Measurements from ENCODE around the gene PCDH9. TPM values are rescaled to one million over a fixed set of nuclear protein-coding genes. Genes with fewer than 3 reads are reported as not detected.

Gene PCDH9
- polyA plus RNA-seq, 3 donors: 13.4 to 16.0 (median 15.1) TPM

- DNase-seq (ENCODE audit: low read depth in 3 of 3, low spot score in 2 of 3): no peak
Measured at GRCh38 chr13:66508153-66508909, 721.8 kb downstream of the PCDH9 start.

DNA sequence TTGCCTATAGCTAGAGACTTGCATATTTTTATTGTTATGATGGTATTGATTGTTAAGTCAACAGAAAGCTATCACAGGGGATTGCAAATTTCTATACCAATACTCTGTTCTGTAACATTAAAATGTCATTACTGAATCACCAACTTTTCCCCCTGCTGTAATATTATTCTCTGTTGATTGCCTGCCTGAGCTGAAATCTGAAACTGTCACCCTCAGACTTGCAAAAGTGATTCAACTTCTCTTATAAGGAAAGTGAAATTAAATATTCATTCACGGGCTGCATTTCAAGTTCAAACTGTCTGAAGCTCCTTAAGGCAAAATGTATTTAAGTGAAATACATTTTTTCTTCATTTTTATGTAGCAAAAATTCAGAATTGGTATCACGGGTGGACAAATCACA is 723.2 kb downstream of the PCDH9 start:
- DNase-seq (ENCODE audit: low read depth in 3 of 3, low spot score in 2 of 3): no peak

GRCh38 chr13:66506051-66506777 is 723.9 kb downstream of the PCDH9 start:
- DNase-seq (ENCODE audit: low read depth in 3 of 3, low spot score in 2 of 3): no peak

DNA sequence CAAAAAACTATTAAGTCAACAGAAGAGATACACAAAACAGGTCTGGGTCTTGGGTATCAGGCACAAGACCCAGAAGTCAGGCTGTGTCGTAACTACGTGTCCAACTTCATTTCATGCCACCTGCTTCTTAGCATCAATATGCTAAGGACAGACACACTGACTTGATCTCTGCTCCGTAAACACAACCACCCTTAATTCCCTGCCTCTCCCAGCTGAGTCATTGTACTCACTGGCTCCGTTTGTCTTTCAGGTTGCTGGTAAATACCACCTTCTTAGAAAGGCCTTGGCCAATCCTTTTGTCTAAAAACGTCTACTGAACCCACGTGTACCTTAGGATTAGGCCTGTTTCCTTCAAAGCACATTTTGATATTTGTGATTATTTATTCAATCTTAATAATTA is 726.2 kb downstream of the PCDH9 start:
- DNase-seq (ENCODE audit: low read depth in 3 of 3, low spot score in 2 of 3): no peak

- no peak for DNase-seq (ENCODE audit: low read depth in 3 of 3, low spot score in 2 of 3)
Measured at GRCh38 chr13:66501181-66501580, 729.0 kb downstream of the PCDH9 start.

DNA sequence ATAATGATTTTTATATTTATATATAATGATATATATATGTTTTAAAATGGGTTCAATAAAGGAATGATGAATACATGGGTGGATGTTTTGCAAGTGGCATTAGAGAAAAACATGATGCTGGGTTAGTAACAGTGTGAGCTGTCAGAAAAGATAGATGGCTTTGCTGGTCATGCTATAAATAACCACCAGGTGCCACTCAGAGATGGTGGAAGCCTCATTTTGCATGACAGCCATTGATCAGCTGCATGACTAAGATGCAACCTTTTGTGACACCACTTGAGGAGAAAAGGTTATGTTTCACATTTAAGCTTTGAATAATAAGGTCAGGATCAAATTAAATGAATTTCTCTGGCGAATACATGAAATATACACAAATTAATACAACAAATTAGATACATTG is 737.7 kb downstream of the PCDH9 start:
- no peak for DNase-seq (ENCODE audit: low read depth in 3 of 3, low spot score in 2 of 3)

- DNase-seq (ENCODE audit: low read depth in 3 of 3, low spot score in 2 of 3): no peak
Measured at GRCh38 chr13:66491251-66491650, 738.9 kb downstream of the PCDH9 start.

- no peak for DNase-seq (ENCODE audit: low read depth in 3 of 3, low spot score in 2 of 3)
Measured at GRCh38 chr13:66489586-66489985, 740.5 kb downstream of the PCDH9 start.

GRCh38 chr13:66489172-66489571 is 741.0 kb downstream of the PCDH9 start:
- DNase-seq (ENCODE audit: low read depth in 3 of 3, low spot score in 2 of 3): no peak

DNA sequence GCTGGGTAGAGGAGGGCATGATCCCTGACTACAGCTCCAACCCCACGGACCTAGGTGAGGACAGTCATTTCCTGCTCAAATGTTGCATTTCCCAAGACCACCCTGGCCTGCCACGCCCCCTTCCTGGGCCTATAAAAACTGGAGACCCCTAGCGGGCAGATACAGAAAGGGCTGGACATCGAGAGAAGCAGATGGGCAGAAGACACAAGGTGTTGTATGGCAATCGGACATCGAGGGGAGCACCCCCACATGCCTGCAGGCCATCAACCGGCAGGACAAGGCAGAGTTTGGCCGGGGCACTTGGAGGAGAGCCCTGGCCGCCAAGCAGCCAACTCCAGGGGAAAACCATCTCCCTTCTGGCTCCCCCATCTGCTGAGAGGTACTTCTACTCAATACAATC is 746.4 kb downstream of the PCDH9 start:
- no peak for DNase-seq (ENCODE audit: low read depth in 3 of 3, low spot score in 2 of 3)

DNA sequence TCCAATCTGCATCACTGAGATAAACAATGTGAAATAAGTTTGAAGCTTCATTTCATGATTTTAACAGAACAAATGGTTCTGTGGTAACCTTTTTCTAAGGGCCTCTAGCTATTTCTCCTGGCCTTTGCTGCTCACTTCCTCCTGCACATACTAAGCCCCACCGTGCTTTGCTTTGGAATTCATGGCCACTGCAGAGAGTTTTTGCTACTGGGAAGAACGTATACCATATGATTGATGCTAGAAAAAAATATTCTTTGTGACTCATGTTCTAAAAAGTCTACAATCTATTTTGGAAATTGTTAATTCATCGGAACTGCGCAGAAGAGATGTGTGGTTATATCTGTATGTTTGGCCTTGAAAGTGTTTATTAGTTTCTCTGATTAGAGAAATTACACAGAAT is 747.3 kb downstream of the PCDH9 start:
- DNase-seq (ENCODE audit: low read depth in 3 of 3, low spot score in 2 of 3): no peak

DNA sequence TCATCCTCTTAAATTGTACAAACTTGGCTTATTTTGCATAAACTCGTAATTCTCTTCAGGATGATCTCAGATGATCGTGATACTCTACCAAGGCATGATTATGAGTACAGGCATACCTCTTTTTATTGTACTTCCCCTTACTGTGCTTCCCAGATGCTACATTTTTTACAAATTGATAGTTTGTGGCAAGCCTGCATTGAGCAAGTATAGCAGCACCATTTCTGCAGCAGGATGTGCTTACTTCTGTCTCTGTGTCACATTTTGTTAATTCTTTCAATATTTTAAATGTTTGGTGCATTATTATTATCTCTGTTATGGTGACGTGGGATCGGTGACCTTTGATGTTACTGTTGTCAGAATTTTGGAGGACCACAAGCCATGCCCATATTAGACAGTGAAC is 752.3 kb downstream of the PCDH9 start:
- no peak for DNase-seq (ENCODE audit: low read depth in 3 of 3, low spot score in 2 of 3)

- no peak for DNase-seq (ENCODE audit: low read depth in 3 of 3, low spot score in 2 of 3)
Measured at GRCh38 chr13:66475061-66475460, 755.1 kb downstream of the PCDH9 start.

DNA sequence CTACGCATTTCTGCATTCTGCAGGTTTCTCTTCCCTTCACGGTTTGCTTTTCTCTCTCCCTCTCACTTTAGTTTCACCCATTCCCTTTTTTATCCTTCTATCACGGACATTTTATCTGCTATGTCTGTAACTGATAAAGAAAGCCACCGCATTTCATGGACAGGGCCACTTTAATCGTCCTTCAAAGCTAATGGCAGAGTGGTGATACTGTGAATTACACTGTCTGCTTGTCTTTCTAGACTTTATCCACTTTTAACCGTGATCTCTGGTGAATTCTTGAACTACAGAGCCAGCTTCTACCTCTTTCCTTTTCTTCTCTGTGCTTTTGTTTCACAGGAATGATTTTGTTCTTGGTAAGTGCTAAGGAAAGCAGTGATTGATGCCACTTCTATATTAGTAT is 760.4 kb downstream of the PCDH9 start:
- DNase-seq (ENCODE audit: low read depth in 3 of 3, low spot score in 2 of 3): no peak

GRCh38 chr13:66468656-66469055 is 761.5 kb downstream of the PCDH9 start:
- DNase-seq (ENCODE audit: low read depth in 3 of 3, low spot score in 2 of 3): no peak

DNA sequence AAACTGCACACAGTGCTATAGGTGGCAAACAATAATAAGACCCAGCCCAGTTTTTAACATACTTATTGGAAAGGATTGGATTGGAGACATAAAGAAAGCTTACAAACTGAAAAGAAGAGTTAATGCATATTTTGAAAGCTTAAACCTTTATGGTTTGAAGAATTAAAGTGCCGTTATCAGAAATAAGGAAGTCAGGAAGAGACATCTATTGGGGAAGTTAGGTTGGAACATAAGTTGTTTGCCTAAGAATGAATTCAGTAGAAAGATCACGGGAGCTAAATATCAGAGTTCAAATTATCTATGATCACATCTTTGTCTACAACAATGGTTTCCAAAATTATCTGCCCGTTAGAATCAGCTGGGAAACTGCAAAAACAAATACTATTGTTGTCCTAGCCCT is 767.9 kb downstream of the PCDH9 start:
- DNase-seq (ENCODE audit: low read depth in 3 of 3, low spot score in 2 of 3): no peak

- no peak for DNase-seq (ENCODE audit: low read depth in 3 of 3, low spot score in 2 of 3)
Measured at GRCh38 chr13:66461021-66461420, 769.1 kb downstream of the PCDH9 start.

DNA sequence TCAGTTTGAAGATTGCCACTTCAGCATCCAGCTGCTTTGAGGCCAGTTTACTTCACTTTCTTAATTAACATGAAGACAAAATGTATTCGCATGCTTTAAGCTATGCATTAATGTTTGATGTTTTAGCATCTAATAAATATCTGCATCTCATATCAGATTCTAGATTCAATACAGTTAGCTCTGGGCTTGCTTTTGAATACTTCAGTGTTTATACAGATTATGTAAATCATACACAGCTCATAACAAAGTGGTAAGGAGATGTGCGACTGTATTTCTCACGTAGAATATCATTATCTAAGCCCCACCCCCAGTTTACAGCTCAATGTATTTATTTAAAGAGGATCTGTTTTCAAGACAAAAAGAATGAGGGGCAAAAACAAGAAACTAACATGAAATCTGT is 770.5 kb downstream of the PCDH9 start:
- no peak for DNase-seq (ENCODE audit: low read depth in 3 of 3, low spot score in 2 of 3)

DNA sequence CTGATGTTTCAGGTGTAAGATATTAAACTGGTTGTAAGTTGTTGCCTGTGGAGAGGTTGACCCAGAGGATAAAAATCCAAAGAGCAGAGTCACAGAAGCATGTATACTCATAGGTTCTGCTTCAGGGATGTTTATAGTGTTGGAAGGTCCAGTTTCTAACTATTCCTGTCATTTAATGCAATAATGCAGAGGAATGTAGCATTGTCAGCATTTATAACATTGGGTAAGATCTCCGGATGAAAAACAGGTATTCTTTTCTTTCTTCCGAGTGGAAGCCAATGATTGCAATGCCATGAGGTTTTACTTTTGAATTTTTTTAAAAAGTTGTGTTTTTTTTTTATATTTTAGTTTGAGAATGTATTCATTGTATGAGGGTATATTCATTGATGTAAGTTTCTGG is 771.0 kb downstream of the PCDH9 start:
- no peak for DNase-seq (ENCODE audit: low read depth in 3 of 3, low spot score in 2 of 3)

- no peak for DNase-seq (ENCODE audit: low read depth in 3 of 3, low spot score in 2 of 3)
Measured at GRCh38 chr13:66446413-66446812, 783.7 kb downstream of the PCDH9 start.

GRCh38 chr13:66443926-66444325 is 786.2 kb downstream of the PCDH9 start:
- DNase-seq (ENCODE audit: low read depth in 3 of 3, low spot score in 2 of 3): no peak

GRCh38 chr13:66440938-66441337 is 789.2 kb downstream of the PCDH9 start:
- no peak for DNase-seq (ENCODE audit: low read depth in 3 of 3, low spot score in 2 of 3)
